Nasal cavity respiratory epithelium epithelial cell of viscerocranial mucosa (primary cell): ENCODE results near the gene GUCA2A. TPM values are rescaled to one million over a fixed set of nuclear protein-coding genes. Genes with fewer than 3 reads are reported as not detected.

Experiments
- total RNA-seq: library from RNA; depleted of rRNA; stranded (reverse); fragments of >200 nt; gene quantifications from 2 replicates; pipeline ENCODE4 v1.2.3, GENCODE V29; 2014

Gene GUCA2A, protein sequence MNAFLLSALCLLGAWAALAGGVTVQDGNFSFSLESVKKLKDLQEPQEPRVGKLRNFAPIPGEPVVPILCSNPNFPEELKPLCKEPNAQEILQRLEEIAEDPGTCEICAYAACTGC
- total RNA-seq, result not detected in 2 replicates

DNA sequence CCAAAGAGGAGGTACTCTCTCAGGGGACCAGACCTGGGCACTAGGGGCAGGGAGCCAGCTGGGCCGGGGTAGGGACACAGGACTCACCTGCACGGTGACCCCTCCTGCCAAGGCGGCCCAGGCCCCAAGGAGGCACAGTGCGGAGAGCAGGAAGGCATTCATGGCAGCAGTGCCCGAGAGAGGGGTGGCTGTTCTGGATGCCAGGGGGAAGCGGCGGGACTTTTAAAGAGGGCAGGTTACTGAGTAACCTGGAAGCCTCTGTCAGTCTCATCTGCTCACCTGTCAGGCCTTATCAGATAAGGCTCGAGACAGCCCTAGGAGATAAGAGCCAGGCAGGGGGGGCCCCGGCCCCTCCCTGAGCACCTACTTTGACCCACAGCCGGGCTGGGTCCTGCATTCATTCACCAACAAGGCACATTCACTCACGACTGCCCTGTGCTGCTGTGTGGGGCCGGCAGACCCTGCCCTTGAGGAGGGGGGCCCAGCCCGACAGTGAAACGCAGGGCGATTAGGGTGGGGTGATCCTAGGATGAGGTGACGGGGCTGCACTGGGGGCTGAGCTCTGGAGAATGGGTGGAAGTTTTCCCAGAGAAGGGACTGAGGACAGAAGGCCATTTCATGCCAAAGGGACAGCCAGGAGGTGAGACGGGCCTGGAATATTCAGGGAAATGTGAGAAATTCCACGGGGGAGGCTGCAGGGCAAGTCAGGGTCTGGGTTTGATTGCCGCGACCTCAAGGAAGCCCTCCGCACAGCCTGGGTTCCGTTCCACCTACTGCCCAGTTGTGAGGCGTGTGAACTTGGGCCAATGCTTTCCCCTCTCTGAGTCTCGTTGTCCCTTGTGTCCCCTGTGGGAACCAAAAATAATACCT is at the start of gene GUCA2A:
GUCA2A (minus strand) TSS at position 195 of the 870 bp plus-strand sequence; CDS start at position 162, 33 bp downstream.

GRCh38 chr1:42152907-42153600 is 11.5 kb downstream of the GUCA2A start, which contains the start of gene GUCA2B:
Gene GUCA2B (plus strand): TSS chr1:42153410. CDS start chr1:42153451, 41 bp downstream.

Other genes starting within 250 kb of the GUCA2A start
- under 0.01 and 1.2 TPM in 2 replicates for gene HIVEP3, start 245.8 kb downstream of the GUCA2A start, total RNA-seq
- not detected in 2 replicates for gene GUCA2B, start 11.3 kb downstream of the GUCA2A start, total RNA-seq
- gene FOXJ3, start 170.5 kb upstream of the GUCA2A start, total RNA-seq, result 16.4 and 28.7 TPM in 2 replicates
- under 0.01 TPM in 2 replicates for gene RIMKLA, start 216.0 kb upstream of the GUCA2A start, total RNA-seq